HL-60 (cell line): ENCODE data around the gene TTK.

ENCODE experiments used
- CTCF ChIP-seq: IDR thresholded peaks from one replicate; pipeline ENCODE4 v1.5.1; 2011; ENCODE audit warnings: low read length, control low read depth, inconsistent platforms; ENCODE audit not compliant: insufficient read depth
- POLR2AphosphoS5 ChIP-seq: IDR thresholded peaks from 2 replicates; pipeline ENCODE4 v1.6.1; 2012; ENCODE audit warnings: low read depth

- TF ChIP-seq CTCF (no peak), POLR2AphosphoS5 (no peak)
Measured at GRCh38 chr6:79985128-79985527, 19.3 kb upstream of the TTK start.
